GM18498 (cell line): ENCODE measurements around the gene MAGEA8.
A peak's percentile ranks its signal among the peaks of the same experiment; 100 is the strongest.
"Not testable (repeated sequence)": the region's sequence is repeated elsewhere in the genome, so short reads cannot be mapped to it uniquely, and the experiment has no call there.

ENCODE experiments used
- ATAC-seq: cut with Tn5 transposase; IDR thresholded peaks from one replicate; pipeline ENCODE4 v1.9.1; 2021; ENCODE audit warnings: mild to moderate bottlenecking, moderate library complexity; ENCODE audit not compliant: unreplicated experiment

MAGEA8 gene

DNA sequence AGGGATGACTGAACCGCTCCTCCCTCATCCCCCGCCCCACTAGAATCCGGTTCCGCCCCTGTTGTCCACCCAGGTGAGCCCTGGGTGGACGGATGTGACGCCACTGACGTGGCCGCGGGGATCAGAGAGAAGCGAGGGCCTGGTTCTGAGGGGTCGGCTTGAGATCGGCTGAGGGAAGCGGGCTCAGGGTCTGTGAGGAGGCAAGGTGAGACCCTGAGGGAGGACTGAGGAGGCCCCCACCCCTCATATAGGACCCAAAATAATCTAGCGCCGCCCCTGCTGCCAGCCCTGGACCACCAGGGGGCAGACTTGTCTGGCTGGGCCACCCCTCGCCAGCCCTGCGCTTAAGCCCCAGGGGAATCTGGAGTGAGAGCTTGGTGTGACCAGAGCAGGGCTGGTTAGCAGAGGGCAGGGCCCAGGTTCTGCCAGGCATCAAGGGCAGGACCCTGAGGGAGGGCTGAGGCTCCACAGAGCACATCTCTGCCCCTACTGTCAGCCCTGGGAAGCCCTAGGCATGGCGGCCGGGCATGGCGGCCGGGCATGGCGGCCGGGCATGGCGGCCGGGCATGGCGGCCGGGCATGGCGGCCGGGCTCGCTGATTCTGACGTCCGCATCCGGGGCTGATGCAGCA lies at the start of gene MAGEA8:
TSS of gene MAGEA8 (plus strand) at position 103 of the 631 bp plus-strand sequence. CDS start 3,090 bp downstream, outside the sequence.
- no peak for ATAC-seq

- no peak for ATAC-seq
Observed at GRCh38 chrX:149831473-149831872, 49.5 kb upstream of the MAGEA8 start.

- ATAC-seq, result not testable (repeated sequence)
Observed at GRCh38 chrX:149836728-149837127, 44.3 kb upstream of the MAGEA8 start.

GRCh38 chrX:149837167-149837566 lies 43.8 kb upstream of the MAGEA8 start:
- ATAC-seq, result no peak

DNA sequence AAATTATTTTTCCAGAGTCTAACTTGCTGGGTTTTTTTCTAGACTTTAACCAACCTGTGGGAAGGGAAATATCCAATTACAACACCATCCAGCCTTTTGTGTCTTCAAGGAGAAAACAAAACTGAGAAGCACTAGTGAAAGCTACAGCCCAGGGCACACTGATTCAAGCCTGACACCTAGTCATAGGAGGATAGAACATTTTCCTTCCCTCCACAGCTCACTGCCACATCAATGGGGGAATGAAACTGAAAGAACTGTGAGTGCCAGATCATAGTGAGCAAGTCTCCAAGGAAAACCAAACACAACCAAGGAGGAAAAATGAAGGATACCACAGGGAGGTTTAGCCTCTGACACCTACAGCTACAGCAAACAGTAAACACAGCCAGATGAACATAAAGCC lies 43.3 kb upstream of the MAGEA8 start:
- ATAC-seq, result no peak

DNA sequence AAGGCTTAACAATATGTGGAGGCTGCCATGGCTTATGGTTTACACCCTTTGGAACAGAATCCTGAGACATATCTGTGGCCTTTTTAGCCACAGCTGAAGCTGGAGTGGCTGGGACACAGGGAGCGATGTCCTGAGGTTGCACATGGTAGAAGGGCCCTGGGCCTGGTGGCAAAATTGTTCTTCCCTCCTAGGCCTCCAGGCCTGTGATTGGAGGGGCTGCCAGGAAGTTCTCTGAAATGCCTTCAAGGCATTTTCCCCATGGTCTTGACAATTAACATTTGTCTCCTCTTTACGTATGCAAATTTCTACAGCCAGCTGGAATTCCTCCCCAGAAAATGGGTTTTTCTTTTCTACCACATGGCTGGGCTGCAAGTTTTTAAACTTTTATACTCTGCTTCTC lies 39.1 kb upstream of the MAGEA8 start:
- no peak for ATAC-seq

- ATAC-seq, result no peak
Observed at GRCh38 chrX:149845385-149845784, 35.6 kb upstream of the MAGEA8 start.

DNA sequence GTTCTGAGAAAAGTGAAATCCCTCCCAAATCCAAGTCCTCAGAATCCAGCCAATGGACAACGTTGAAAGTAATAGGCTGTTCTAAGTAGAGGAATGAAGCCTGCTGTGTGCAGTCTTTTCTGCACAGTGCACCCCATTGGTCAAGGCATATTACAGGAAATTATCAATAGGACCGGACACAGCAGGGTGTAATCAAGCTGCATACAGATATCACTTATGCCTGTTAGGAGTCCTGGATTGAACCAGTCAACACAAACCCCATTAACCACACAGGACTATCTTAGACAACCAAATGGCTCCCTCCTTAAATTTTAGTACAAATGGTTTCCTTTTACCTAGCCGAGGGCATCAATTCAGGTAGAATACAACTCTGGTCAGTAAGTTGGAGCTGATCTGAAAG lies 34.2 kb upstream of the MAGEA8 start:
- no peak for ATAC-seq

GRCh38 chrX:149848855-149849254 lies 32.1 kb upstream of the MAGEA8 start:
- no peak for ATAC-seq

DNA sequence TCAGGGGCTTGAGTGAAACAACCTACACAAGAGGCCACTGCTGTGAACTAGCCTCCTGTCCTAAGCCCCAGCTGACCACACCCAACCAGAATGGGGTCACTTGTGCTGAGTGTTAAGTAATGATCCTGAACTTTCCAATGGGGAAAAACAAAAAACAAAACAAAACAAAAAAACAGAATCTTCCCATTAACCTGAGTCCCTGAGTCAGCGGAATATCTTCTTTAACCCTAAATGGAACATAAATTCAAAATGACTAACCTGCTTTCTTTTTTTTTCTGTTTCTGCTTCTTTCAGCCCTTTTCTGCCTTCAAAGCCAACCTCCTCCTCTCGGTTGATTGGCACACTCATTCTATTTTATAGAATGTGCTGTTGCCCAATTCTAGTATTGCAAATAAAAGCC lies 31.2 kb upstream of the MAGEA8 start:
- no peak for ATAC-seq

GRCh38 chrX:149851864-149852263 lies 29.1 kb upstream of the MAGEA8 start:
- ATAC-seq, result no peak

DNA sequence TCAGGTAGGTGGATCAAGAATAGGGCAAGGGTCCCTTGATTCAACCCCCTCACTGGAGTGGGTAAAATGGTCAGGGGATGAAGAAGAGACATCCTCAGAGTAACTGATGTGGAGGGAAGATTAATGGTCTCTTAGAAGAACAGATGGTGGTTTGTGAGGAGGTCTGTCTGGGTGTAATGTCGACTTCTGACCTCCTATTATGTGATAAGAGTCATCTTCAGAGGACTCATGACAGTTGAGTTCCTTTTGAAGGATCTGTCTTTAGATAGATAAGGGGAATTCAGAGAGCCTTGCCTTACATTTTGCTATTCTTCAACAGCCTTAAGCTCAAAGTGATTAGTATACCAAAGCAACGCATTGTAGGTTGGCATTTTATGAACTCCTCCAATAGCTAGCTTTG lies 27.1 kb upstream of the MAGEA8 start:
- no peak for ATAC-seq

GRCh38 chrX:149858592-149858991 lies 22.4 kb upstream of the MAGEA8 start:
- ATAC-seq, result no peak

DNA sequence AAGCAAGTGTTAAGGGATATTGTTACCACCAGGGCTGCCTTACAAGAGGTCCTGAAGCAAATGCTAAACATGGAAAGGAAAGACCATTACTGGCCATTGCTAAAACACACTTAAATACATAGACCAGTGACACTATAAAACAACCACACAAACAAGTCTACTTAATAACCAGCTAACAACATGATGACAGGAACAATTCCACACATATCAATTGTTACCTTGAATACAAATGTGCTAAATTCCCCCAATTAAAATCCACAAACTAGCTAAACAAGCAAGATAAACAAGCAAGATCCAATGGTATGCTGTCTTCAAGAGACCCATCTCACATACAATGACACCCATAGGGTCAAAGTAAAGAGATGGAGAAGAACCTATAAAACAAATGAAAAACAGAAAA lies 20.5 kb upstream of the MAGEA8 start:
- ATAC-seq, result no peak

- ATAC-seq, result no peak
Observed at GRCh38 chrX:149865390-149865789, 15.6 kb upstream of the MAGEA8 start.

GRCh38 chrX:149867488-149867887 lies 13.5 kb upstream of the MAGEA8 start:
- ATAC-seq, result no peak

- ATAC-seq, result no peak
Observed at GRCh38 chrX:149870840-149871239, 10.1 kb upstream of the MAGEA8 start.

DNA sequence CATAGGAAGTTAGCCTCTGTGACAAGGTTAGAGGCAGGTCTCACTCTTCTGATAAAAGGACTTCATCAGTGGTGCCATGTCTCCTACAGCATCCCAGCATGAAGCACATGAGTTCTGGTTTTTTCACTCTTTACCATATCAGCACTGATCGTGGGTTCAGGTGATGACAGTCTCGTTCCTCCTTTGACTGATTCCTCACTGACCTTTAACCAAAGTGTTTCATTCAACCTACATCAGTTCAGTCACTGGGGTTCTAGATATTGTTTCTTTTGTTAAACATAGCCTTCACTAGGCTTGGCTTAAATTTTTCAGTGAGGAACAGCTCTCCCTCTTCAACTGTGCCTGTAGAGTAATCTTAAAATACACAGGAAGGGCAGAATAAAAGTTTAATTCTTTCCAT lies 9.6 kb upstream of the MAGEA8 start:
- ATAC-seq, result no peak

GRCh38 chrX:149871940-149872339 lies 9.0 kb upstream of the MAGEA8 start:
- peak; percentile 96 for ATAC-seq

GRCh38 chrX:149877157-149877556 lies 3.8 kb upstream of the MAGEA8 start:
- no peak for ATAC-seq

- no peak for ATAC-seq
Observed at GRCh38 chrX:149877636-149878035, 3.3 kb upstream of the MAGEA8 start.

- ATAC-seq, result not testable (repeated sequence)
Observed at GRCh38 chrX:149890828-149891227, 9.8 kb downstream of the MAGEA8 start.

DNA sequence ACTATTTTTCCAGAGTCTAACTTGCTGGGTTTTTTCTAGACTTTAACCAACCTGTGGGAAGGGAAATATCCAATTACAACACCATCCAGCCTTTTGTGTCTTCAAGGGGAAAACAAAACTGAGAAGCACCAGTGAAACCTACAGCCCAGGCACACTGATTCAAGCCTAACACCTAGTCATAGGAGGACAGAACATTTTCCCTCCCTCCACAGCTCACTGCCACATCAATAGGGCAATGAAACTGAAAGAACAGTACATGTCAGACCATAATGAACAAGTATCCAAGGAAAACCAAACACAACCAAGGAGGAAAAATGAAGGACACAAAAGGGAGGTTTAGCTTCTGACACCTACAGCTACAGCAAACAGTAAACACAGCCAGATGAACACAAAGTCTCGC lies 17.6 kb downstream of the MAGEA8 start:
- no peak for ATAC-seq
